ENCODE data around the gene NES.

NES gene

DNA sequence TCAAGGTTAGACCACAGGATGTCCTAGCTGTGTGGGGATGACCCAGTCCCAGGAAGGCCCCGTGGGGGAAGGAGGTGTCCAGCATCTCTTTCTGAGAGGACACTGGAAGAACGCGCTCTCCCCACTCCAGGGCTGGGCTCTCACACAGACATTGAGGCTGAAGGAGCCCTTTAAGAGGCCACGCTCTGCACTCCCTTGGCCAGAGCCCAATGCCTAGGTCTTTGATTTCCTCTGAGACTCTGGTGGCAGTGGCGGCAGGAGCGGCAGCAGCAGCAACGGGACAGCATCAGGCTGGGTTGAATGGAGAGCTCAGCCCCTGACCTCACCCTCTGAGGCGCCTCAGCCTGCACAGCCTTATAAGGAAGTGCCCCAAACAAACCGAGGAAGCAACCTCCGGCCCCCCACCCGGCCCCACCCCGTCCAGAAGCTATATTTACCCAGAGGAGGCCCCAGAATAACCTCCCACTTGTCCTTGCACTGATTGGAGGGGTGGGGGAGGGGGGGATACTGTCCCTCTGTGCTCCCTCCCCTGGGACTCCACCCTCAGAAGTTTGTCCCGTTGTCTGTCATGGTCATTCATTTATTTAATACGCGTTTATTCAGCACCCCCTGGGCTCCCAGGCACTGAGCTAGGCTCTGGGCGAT is 12.3 kb downstream of the NES start:
- H3K4me3 ChIP-seq (ENCODE audit: low read depth, low read length): no peak overlapping the region
- CTCF ChIA-PET: interaction anchor here (0.9 to 13.1 kb wide), 11 partner anchors 9 to 225 kb away, joined by 3 to 409 read pairs (median 6); partner anchors contain the start of genes CRABP2, HAPLN2, ISG20L2 and METTL25B
- DNase-seq (ENCODE audit: low read depth, low spot score): no peak
- TF ChIP-seq, protein P1, sequence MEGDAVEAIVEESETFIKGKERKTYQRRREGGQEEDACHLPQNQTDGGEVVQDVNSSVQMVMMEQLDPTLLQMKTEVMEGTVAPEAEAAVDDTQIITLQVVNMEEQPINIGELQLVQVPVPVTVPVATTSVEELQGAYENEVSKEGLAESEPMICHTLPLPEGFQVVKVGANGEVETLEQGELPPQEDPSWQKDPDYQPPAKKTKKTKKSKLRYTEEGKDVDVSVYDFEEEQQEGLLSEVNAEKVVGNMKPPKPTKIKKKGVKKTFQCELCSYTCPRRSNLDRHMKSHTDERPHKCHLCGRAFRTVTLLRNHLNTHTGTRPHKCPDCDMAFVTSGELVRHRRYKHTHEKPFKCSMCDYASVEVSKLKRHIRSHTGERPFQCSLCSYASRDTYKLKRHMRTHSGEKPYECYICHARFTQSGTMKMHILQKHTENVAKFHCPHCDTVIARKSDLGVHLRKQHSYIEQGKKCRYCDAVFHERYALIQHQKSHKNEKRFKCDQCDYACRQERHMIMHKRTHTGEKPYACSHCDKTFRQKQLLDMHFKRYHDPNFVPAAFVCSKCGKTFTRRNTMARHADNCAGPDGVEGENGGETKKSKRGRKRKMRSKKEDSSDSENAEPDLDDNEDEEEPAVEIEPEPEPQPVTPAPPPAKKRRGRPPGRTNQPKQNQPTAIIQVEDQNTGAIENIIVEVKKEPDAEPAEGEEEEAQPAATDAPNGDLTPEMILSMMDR (IDR thresholded peaks at IDR 0.05; ENCODE audit: insufficient read depth, low read length, missing control alignments): no peak
- POLR2A ChIA-PET: no interaction called here

DNA sequence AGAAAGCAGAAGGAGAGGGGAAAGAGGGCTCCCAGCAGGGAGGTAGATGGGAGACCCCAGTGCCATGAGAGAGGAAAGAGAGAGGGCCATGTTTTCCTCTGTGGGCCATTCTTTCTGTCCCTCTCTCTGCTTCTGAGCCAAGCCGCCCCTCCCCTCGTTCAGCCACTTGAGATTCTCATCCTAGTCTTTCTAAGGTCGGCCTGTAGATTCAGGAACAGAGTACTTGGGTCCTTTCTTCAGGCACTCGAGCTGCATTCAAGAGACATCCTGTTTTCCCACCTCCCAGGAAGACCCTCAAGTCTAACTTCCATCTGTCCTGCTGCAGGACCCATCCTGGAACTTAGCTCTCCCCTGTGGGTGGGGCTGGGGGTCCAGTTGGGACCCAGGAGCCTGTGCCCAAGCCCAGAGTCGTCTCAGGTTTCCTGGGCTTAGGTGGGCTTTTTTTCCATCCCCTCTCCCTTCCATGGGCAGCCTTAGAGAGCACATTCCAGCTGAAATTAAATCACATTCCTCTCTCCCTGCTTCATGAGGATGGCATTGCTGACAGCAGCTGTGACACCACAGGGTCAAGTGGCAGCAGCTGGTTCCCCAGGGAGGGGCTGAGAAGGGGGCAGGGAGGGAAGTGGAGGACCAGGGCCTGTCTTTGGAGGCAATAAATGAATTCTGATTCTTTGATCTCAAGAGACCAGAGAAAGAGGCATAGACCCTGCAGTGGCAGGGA is 13.0 kb downstream of the NES start:
- TF ChIP-seq, protein P1 (IDR thresholded peaks at IDR 0.05; ENCODE audit: insufficient read depth, low read length, missing control alignments): no peak
- CTCF ChIA-PET: interaction anchor here (0.9 to 13.1 kb wide), 10 partner anchors 9 to 226 kb away, joined by 3 to 409 read pairs (median 6); partner anchors contain the start of genes CRABP2, HAPLN2, ISG20L2 and METTL25B
- no peak for DNase-seq (ENCODE audit: low read depth, low spot score)
- no peak overlapping the region for H3K4me3 ChIP-seq (ENCODE audit: low read depth, low read length)
- POLR2A ChIA-PET: no interaction called here

DNA sequence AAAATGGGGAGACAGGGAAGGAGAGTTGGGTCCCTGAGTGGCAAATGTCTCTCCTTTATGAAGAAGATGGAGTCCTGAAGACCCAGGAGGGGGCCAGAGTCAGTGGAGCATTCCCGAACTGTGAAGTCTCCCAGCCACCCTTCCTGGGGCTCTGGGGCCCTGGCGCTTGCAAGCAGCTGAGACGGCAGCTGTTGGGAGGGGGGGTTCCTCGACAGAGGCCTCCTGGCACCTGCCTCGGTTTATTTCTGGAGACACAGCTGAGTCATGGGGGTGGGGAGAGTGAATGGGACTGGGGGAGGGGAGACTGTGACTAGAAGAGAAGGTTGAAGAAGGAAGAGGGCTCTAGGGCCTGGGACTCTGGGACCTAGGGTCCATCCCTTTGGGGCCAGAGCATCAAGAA is 14.0 kb downstream of the NES start:
- TF ChIP-seq, protein P1 (IDR thresholded peaks at IDR 0.05; ENCODE audit: insufficient read depth, low read length, missing control alignments): no peak
- ChIA-PET POLR2A (no interaction called here), CTCF (interaction anchor here (1.2 to 13.1 kb wide), 5 partner anchors 14 to 61 kb away, joined by 3 to 506 read pairs (median 230); partner anchors contain the start of genes HAPLN2, ISG20L2, METTL25B and NES)
- H3K4me3 ChIP-seq (ENCODE audit: low read depth, low read length): no peak overlapping the region
- no peak for DNase-seq (ENCODE audit: low read depth, low spot score)

DNA sequence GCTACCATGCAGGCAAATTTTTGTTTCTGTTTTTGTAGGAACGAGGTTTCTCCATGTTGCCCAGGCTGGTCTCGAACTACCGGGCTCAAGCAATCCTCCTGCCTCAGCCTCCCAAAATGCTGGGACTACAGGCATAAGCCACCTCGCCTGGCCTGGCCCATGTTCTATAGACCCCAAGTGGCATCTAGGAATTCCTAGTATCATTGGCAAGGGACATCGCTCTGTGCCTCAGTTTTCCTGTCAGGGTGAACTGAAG is 14.5 kb downstream of the NES start:
- no peak overlapping the region for H3K4me3 ChIP-seq (ENCODE audit: low read depth, low read length)
- CTCF ChIA-PET: interaction anchor here (1.0 to 13.1 kb wide), 7 partner anchors 15 to 217 kb away, joined by 3 to 506 read pairs (median 185); partner anchors contain the start of genes BCAN, HAPLN2, ISG20L2 and METTL25B
- TF ChIP-seq, protein P1 (IDR thresholded peaks at IDR 0.05; ENCODE audit: insufficient read depth, low read length, missing control alignments): no peak
- POLR2A ChIA-PET: no interaction called here
- no peak for DNase-seq (ENCODE audit: low read depth, low spot score)

DNA sequence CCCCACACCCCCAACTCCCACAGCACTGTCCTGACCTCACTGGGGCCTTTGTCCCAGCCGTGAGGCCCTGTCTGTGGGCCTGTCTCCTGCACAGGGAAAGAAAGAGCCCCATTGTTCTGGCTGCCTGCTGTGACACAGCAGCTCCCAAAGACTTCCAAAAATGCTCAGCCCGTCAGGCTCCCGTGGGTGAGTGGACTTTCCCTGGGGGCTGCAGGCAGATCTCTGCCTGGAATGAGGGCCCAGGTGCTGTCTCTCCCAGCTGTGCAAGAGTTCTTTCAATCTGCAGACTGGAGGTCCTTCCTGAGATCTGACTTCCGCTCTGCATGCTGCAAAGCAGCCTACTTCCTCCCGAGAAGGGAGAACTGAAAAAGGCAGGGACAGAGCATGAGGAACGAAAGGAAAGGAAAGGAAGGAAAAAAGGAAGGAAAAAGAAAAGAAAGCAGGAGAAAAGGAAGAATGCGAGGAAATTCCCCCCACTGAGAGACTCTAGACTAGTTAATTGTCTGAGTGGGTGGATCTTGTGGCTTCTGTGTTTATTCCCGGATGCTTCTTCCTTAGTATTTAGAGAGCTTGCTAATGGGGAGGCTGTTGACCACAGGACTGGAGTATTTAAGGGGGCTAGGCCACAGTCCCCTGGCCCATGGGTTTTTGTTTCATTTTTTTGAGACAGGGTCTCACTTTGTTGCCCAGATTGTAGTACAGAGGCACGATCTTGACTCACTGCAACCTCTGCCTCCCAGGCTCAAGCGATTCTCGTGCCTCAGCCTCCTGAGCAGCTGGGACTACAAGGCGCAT is 15.0 kb downstream of the NES start:
- ChIA-PET CTCF (interaction anchor here (1.0 to 13.1 kb wide), 12 partner anchors 15 to 276 kb away, joined by 3 to 506 read pairs (median 22); partner anchors contain the start of genes BCAN, HAPLN2, ISG20L2 and METTL25B), POLR2A (interaction anchor here (0.6 to 1.7 kb wide), 2 partner anchors 15 to 270 kb away, joined by 4 to 14 read pairs; partner anchors contain the start of gene NES)
- TF ChIP-seq, protein P1 (IDR thresholded peaks at IDR 0.05; ENCODE audit: insufficient read depth, low read length, missing control alignments): no peak
- no peak for DNase-seq (ENCODE audit: low read depth, low spot score)
- H3K4me3 ChIP-seq (ENCODE audit: low read depth, low read length): no peak overlapping the region
